Measurements from ENCODE around the gene DRGX. TPM values are rescaled to one million over a fixed set of nuclear protein-coding genes. Genes with fewer than 3 reads are reported as not detected.

The DRGX gene
- total and polyA plus RNA-seq, 4 donors, result 3.4 to 67.8 (median 40.3) TPM

DNA sequence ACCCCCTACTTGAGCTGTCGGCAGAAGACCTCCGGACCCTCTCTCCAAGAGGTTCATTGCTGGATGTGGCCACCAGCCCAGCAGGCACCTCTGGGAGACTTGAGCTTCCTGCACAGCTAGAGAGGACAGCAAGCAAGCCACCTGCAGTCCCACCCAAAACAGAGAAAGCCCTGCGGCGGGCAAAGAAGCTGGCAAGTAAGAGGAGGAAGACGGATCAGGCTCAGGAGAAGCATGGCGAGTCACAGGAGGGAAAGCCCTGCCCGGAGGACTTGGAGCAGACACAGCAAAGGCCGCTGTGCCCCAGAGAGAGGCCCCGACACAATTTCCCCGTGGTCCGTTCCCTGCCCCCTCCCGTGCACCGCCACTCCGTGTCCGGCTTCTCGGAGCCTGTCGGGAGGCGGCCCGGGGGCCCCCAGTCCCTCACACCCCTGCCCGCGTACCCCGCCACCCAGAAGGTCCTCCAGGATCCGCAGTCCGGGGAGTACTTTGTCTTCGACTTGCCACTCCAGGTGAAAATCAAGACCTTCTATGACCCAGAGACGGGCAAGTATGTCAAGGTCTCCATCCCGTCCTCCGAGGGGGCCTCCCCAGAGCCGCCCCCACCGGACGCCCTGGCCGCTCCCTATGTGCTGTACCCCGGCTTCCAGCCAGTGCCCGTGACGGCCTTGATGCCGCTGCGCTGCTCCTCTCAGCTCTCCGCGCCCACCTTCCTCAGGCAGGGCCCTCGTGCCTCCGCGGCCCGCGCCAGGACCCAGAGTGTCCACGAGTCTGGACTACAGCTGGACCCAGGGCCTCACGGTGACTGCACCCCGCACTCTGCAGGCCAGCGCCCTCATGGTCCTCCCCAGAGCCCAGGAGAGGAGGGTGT is 69.7 kb downstream of the DRGX start:
- 93% methylated on average over 45 of the region's 48 CpGs for WGBS (ENCODE audit: insufficient coverage)
- H3K9me3 ChIP-seq (ENCODE audit: control insufficient read depth, insufficient read depth, low read length), result no peaks in the 10 kb centered on the region
- no peak for DNase-seq (ENCODE audit: low read depth in 4 of 6, low spot score in 6 of 6)
- H3K36me3 ChIP-seq (ENCODE audit: control insufficient read depth, insufficient read depth, low read length), result peaks cover 3% of the 10 kb centered on the region
- H3K4me3 ChIP-seq (ENCODE audit: low read depth, low read length), result no peak overlapping the region
- no peaks in the 10 kb centered on the region for H3K27me3 ChIP-seq (ENCODE audit: control insufficient read depth, insufficient read depth, low read length)
- no peak overlapping the region for H3K27ac ChIP-seq (ENCODE audit: low read depth, low read length)
- H3K4me1 ChIP-seq (ENCODE audit: control insufficient read depth, insufficient read depth, low read length), result no peaks in the 10 kb centered on the region

DNA sequence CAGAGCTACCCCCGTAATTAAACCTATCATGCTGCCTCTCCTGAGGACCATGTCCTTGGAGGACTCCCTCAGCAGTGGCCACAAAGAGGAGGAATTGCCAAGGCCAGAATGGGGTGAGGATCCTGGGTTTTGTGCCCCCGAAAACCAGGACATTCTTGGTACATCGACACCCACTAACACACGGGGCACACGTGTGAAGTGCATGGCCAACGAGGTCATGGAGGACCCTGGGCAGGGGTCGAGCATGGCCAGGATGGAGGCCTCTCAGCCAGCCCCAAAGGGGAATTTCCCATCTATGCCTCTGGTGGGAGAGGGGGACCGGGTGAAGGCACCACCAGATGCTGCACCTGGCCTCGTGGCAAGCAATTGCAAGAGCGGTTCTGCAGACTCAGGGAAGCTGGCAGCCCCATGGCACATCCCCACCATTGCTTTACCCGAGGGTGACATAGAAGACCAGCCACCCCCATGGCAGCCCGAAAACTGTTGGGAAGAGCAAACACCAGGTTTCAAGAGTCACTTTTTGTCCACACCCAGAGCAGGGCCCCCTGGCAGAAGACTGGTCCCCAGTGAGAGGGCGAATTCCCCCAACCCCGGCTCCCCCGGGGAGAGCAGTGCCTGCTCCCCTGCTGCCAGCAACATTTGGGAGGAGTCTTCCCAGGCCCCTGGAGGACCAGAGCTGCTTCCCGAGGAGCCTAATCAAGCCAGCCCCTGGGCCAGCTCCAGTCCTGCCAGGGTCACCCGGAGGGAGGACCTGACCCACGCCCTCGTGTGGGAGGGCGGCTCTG is 70.6 kb downstream of the DRGX start:
- no peak overlapping the region for H3K27ac ChIP-seq (ENCODE audit: low read depth, low read length)
- H3K4me3 ChIP-seq (ENCODE audit: low read depth, low read length), result no peak overlapping the region
- DNase-seq (ENCODE audit: low read depth in 4 of 6, low spot score in 6 of 6), result no peak
- H3K36me3 ChIP-seq (ENCODE audit: control insufficient read depth, insufficient read depth, low read length), result peaks cover 3% of the 10 kb centered on the region
- WGBS (ENCODE audit: insufficient coverage), result 86% methylated on average over 20 of the region's 20 CpGs
- H3K27me3 ChIP-seq (ENCODE audit: control insufficient read depth, insufficient read depth, low read length), result no peaks in the 10 kb centered on the region
- H3K4me1 ChIP-seq (ENCODE audit: control insufficient read depth, insufficient read depth, low read length), result no peaks in the 10 kb centered on the region
- H3K9me3 ChIP-seq (ENCODE audit: control insufficient read depth, insufficient read depth, low read length), result no peaks in the 10 kb centered on the region

DNA sequence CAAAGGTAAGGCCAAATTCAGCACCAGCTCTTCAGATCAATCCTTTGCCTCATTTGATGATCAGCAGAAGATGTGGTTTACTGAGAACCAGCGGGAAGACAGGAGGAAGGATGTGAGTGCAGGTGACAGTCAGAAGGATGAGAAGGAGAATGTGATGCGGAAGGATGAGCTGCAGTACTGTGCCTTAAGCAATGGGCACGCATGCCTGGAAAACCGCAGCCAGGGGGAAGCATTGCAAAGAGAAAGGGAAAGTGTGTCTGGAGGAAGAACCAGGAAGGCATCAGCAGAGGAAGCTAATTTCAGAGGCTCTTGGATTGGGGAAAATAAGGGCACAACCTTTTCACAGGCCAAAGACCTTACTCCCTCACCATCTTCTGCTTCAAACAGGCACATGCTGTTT is 71.2 kb downstream of the DRGX start:
- DNase-seq (ENCODE audit: low read depth in 4 of 6, low spot score in 6 of 6), result peak in 1 of 6 donors; percentile 28
- 70% methylated on average over 4 of the region's 4 CpGs for WGBS (ENCODE audit: insufficient coverage)
- H3K4me1 ChIP-seq (ENCODE audit: control insufficient read depth, insufficient read depth, low read length), result no peaks in the 10 kb centered on the region

DNA sequence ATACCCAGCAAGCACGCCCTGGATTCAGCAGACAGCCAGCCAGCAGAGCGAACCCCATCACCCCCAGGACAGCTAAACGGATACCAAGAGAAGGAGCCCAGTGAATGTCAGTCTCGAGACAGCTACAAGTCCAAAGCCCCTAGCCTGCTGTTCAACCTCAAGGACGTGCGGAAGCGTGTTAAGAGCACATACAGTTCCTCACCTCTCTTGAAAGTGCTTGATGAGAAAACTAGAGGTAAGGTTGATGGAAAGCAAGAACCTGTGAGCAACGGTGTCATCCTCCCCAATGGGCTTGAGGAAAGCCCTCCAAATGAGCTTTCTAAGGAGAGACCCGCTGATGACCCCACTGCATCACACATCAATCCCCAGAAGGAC is 72.0 kb downstream of the DRGX start:
- 80% methylated on average over 1 of the region's 9 CpGs for WGBS (ENCODE audit: insufficient coverage)
- no peaks in the 10 kb centered on the region for H3K9me3 ChIP-seq (ENCODE audit: control insufficient read depth, insufficient read depth, low read length)

More for the DNA sequence above, 71.2 kb downstream of the DRGX start:
- no peak overlapping the region for H3K27ac ChIP-seq (ENCODE audit: low read depth, low read length)
- no peak overlapping the region for H3K4me3 ChIP-seq (ENCODE audit: low read depth, low read length)
- peaks cover 3% of the 10 kb centered on the region for H3K36me3 ChIP-seq (ENCODE audit: control insufficient read depth, insufficient read depth, low read length)
- no peaks in the 10 kb centered on the region for H3K27me3 ChIP-seq (ENCODE audit: control insufficient read depth, insufficient read depth, low read length)
- H3K9me3 ChIP-seq (ENCODE audit: control insufficient read depth, insufficient read depth, low read length), result no peaks in the 10 kb centered on the region

DNA sequence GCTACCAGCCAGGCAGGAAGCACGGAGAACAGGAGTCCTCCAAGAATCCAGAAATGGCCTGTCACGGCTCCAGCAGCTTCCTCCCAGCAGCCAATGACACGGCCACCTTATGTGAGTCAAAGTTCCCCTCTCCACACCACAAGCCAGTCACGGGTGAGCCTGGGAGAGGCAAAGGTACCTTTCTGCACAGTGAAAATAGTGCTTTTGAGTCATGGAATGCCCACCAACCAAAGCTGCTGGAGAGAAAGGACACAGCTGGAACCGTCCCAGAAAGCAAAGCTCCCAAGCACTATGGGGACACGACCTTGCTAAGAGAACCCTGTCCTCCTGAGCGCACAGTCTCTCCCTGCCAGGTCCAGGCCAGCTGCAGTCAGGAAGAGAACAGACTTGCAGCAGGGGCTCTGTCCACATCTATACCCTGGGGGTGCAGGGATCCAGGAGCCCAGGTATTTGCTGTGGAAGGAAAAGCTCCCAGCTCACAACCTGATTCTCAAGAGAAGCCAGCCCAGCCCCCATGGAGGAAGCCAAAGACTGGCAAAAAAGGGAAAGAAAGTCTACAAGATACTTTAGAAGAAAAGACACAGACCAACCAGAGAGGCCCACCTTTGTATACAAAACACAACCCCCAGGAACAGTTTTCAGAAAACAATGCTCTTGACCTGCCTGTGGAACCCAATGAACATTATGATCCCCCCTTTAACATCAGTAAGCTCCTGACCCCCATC is 72.6 kb downstream of the DRGX start:
- Histone ChIP-seq H3K9me3 (ENCODE audit: control insufficient read depth, insufficient read depth, low read length) (no peaks in the 10 kb centered on the region), H3K27ac (ENCODE audit: low read depth, low read length) (no peak overlapping the region), H3K4me3 (ENCODE audit: low read depth, low read length) (no peak overlapping the region), H3K27me3 (ENCODE audit: control insufficient read depth, insufficient read depth, low read length) (no peaks in the 10 kb centered on the region), H3K4me1 (ENCODE audit: control insufficient read depth, insufficient read depth, low read length) (peaks cover 3% of the 10 kb centered on the region), H3K36me3 (ENCODE audit: control insufficient read depth, insufficient read depth, low read length) (peaks cover 3% of the 10 kb centered on the region)
- DNase-seq (ENCODE audit: low read depth in 4 of 6, low spot score in 6 of 6), result no peak
- 60% methylated on average over 5 of the region's 7 CpGs for WGBS (ENCODE audit: insufficient coverage)

More for the DNA sequence above, 72.0 kb downstream of the DRGX start:
- H3K36me3 ChIP-seq (ENCODE audit: control insufficient read depth, insufficient read depth, low read length), result peaks cover 3% of the 10 kb centered on the region
- H3K4me1 ChIP-seq (ENCODE audit: control insufficient read depth, insufficient read depth, low read length), result no peaks in the 10 kb centered on the region
- no peaks in the 10 kb centered on the region for H3K27me3 ChIP-seq (ENCODE audit: control insufficient read depth, insufficient read depth, low read length)
- H3K27ac ChIP-seq (ENCODE audit: low read depth, low read length), result no peak overlapping the region
- H3K4me3 ChIP-seq (ENCODE audit: low read depth, low read length), result no peak overlapping the region
- DNase-seq (ENCODE audit: low read depth in 4 of 6, low spot score in 6 of 6), result no peak

DNA sequence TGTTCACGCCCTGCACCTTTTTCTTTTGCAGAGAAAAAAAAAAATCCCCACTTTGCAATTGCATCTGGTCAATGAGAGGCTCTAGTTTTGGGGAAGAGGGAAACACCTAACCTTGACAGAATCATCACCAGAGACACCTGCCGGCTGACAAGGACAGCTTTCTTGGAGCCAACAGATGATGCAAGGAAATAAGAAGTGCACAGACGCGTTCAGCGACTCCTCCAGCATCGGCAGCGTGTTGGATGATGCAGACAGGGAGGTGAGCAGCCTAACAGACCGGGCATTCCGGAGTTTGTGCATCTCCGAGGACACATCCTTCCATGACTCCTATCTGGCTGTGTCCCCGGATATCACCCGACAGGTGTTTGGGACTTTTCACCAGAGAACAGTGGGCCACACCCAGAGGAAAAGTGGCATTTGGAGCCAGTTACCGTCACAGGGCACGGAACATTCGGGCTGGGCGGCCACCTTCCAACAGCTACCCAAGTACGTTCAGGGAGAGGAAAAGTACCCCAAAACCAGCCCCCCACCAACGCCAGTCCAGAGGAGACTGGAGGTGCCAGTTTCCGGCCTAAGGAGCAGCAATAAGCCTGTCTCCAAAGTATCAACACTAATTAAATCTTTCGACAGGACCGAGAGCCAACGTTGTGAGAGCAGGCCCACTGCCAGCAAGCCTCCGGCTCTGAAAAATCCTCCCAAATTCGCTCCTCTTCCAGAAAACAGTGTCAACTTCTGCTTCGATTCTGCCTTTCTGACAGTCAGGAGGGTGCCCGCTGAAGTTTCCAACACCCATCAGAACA is 73.3 kb downstream of the DRGX start:
- Histone ChIP-seq H3K4me1 (ENCODE audit: control insufficient read depth, insufficient read depth, low read length) (peaks cover 3% of the 10 kb centered on the region), H3K4me3 (ENCODE audit: low read depth, low read length) (no peak overlapping the region)
- WGBS (ENCODE audit: insufficient coverage), result 88% methylated on average over 21 of the region's 26 CpGs

DNA sequence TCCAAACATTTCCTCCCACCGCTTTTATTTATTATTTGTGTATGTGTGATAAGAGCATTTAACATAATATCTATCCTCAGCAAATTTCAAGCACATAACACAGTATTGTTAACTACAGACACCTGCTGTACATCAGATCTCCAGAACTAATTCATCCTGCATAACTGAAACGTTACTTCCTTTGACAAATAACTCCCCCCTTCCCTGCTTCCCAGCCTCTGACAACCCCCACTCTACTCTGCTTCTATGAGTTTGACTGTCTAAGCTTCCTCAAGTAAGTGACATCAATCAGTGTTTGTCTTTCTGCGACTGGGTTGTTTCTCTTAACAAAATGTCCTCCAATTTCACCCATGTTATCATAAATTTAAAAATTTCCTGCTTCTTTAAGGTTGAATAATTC is 74.9 kb downstream of the DRGX start:
- no peaks in the 10 kb centered on the region for H3K27me3 ChIP-seq (ENCODE audit: control insufficient read depth, insufficient read depth, low read length)
- 50% methylated on average over 1 of the region's 3 CpGs for WGBS (ENCODE audit: insufficient coverage)
- no peak for DNase-seq (ENCODE audit: low read depth in 4 of 6, low spot score in 6 of 6)
- no peak overlapping the region for H3K27ac ChIP-seq (ENCODE audit: low read depth, low read length)
- peaks cover under 1% of the 10 kb centered on the region for H3K36me3 ChIP-seq (ENCODE audit: control insufficient read depth, insufficient read depth, low read length)
- no peaks in the 10 kb centered on the region for H3K9me3 ChIP-seq (ENCODE audit: control insufficient read depth, insufficient read depth, low read length)
- H3K4me3 ChIP-seq (ENCODE audit: low read depth, low read length), result no peak overlapping the region
- peaks cover 3% of the 10 kb centered on the region for H3K4me1 ChIP-seq (ENCODE audit: control insufficient read depth, insufficient read depth, low read length)

More for the DNA sequence above, 73.3 kb downstream of the DRGX start:
- peak in 1 of 6 donors; percentile 16 for DNase-seq (ENCODE audit: low read depth in 4 of 6, low spot score in 6 of 6)
- Histone ChIP-seq H3K27me3 (ENCODE audit: control insufficient read depth, insufficient read depth, low read length) (no peaks in the 10 kb centered on the region), H3K9me3 (ENCODE audit: control insufficient read depth, insufficient read depth, low read length) (no peaks in the 10 kb centered on the region), H3K36me3 (ENCODE audit: control insufficient read depth, insufficient read depth, low read length) (peaks cover 3% of the 10 kb centered on the region), H3K27ac (ENCODE audit: low read depth, low read length) (no peak overlapping the region)

DNA sequence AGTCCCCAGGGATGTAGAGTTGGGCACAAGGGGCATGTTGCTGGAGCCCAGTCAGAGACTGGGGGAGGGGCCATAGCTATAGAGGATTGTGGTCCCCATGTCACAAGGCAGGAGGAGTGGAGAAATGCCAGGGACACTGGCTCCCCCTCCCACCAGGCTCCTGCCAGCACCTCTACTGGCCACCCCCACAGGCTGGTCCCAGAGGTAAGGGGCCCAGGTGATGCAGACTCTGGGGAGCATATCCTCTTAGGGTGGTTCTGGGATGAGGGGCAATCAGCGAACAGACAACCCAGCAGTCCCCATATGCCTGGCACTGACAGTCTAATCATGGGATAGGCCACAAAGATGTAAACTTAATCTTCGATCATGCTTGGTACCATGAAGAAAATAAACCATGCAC is 75.7 kb downstream of the DRGX start:
- H3K9me3 ChIP-seq (ENCODE audit: control insufficient read depth, insufficient read depth, low read length), result no peaks in the 10 kb centered on the region
- no peaks in the 10 kb centered on the region for H3K36me3 ChIP-seq (ENCODE audit: control insufficient read depth, insufficient read depth, low read length)
- H3K27me3 ChIP-seq (ENCODE audit: control insufficient read depth, insufficient read depth, low read length), result no peaks in the 10 kb centered on the region
- H3K4me1 ChIP-seq (ENCODE audit: control insufficient read depth, insufficient read depth, low read length), result peaks cover 3% of the 10 kb centered on the region
- WGBS (ENCODE audit: insufficient coverage), result 100% methylated on average over 2 of the region's 2 CpGs
- DNase-seq (ENCODE audit: low read depth in 4 of 6, low spot score in 6 of 6), result no peak
- no peak overlapping the region for H3K27ac ChIP-seq (ENCODE audit: low read depth, low read length)
- no peak overlapping the region for H3K4me3 ChIP-seq (ENCODE audit: low read depth, low read length)

DNA sequence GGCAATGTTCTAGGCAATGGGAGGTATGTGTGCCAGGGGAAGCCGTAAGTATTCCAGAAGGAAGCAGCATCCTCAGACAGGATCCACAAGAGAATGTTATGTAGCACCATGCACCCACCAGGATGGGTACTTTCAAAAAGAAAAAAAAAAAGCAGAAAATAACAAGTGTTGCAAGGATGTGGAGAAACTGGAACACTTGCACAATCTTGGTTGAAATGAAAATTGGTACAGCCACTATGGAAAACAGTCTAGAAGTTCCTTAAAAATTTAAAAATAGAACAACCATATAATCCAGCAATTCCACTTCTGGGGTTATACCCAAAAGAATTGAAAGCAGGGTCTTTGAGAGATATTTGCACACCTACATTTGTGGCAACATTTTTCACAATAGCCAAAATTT is 76.7 kb downstream of the DRGX start:
- WGBS (ENCODE audit: insufficient coverage), result no CpG with 5 or more reads among the region's 1 CpG
- Histone ChIP-seq H3K27me3 (ENCODE audit: control insufficient read depth, insufficient read depth, low read length) (no peaks in the 10 kb centered on the region), H3K36me3 (ENCODE audit: control insufficient read depth, insufficient read depth, low read length) (no peaks in the 10 kb centered on the region), H3K4me1 (ENCODE audit: control insufficient read depth, insufficient read depth, low read length) (peaks cover 3% of the 10 kb centered on the region), H3K4me3 (ENCODE audit: low read depth, low read length) (no peak overlapping the region), H3K9me3 (ENCODE audit: control insufficient read depth, insufficient read depth, low read length) (no peaks in the 10 kb centered on the region), H3K27ac (ENCODE audit: low read depth, low read length) (no peak overlapping the region)
- no peak for DNase-seq (ENCODE audit: low read depth in 4 of 6, low spot score in 6 of 6)
